Effector memory CD4-positive, alpha-beta T cell (primary cell): Measurements from ENCODE around the gene RTP2.

Experiments
- DNase-seq, 3 donors: peaks; one replicate each; pipeline ENCODE4 v3.0.0-alpha.2; 2020
- H3K27ac ChIP-seq: 2 replicates; pipeline ENCODE4 v1.7.0; 2013; ENCODE audit warnings: mild to moderate bottlenecking, low read length, moderate library complexity; ENCODE audit not compliant: insufficient read depth, poor library complexity, severe bottlenecking
- H3K27me3 ChIP-seq: replicated peaks from 2 replicates; pipeline ENCODE4 v1.7.0; 2013; ENCODE audit warnings: mild to moderate bottlenecking, low read length; ENCODE audit not compliant: insufficient read depth, control insufficient read depth, poor library complexity, severe bottlenecking
- H3K36me3 ChIP-seq: 2 replicates; pipeline ENCODE4 v1.7.0; 2013; ENCODE audit warnings: mild to moderate bottlenecking, low read length, moderate library complexity; ENCODE audit not compliant: control insufficient read depth, insufficient read depth
- H3K4me1 ChIP-seq: 2 replicates; pipeline ENCODE4 v1.7.0; 2013; ENCODE audit warnings: low read length, mild to moderate bottlenecking; ENCODE audit not compliant: control insufficient read depth, insufficient read depth, poor library complexity, severe bottlenecking
- H3K4me3 ChIP-seq: 2 replicates; pipeline ENCODE4 v1.7.0; 2013; ENCODE audit warnings: low read length, low read depth, mild to moderate bottlenecking; ENCODE audit not compliant: insufficient read depth, poor library complexity, severe bottlenecking
- H3K9me3 ChIP-seq: 2 replicates; pipeline ENCODE4 v1.7.0; 2013; ENCODE audit warnings: mild to moderate bottlenecking, low read length, moderate library complexity; ENCODE audit not compliant: control insufficient read depth

Gene RTP2

GRCh38 chr3:187678726-187679268, 23.6 kb downstream of the RTP2 start:
- H3K27me3 ChIP-seq: peaks cover under 1% of the 10 kb centered on the region
- H3K4me3 ChIP-seq: no peak overlapping the region
- H3K9me3 ChIP-seq: no peaks in the 10 kb centered on the region
- no peaks in the 10 kb centered on the region for H3K36me3 ChIP-seq
- H3K4me1 ChIP-seq: no peaks in the 10 kb centered on the region
- H3K27ac ChIP-seq: no peak overlapping the region
- DNase-seq: no peak

- Histone ChIP-seq H3K36me3 (no peaks in the 10 kb centered on the region), H3K9me3 (no peaks in the 10 kb centered on the region), H3K4me1 (no peaks in the 10 kb centered on the region), H3K27me3 (peaks cover 3% of the 10 kb centered on the region), H3K4me3 (no peak overlapping the region), H3K27ac (no peak overlapping the region)
- no peak for DNase-seq
These were observed 24.8 kb downstream of the RTP2 start for GRCh38 chr3:187677604-187678003.

- Histone ChIP-seq H3K27me3 (peaks cover 16% of the 10 kb centered on the region), H3K4me3 (no peak overlapping the region), H3K36me3 (no peaks in the 10 kb centered on the region), H3K4me1 (no peaks in the 10 kb centered on the region), H3K27ac (no peak overlapping the region), H3K9me3 (no peaks in the 10 kb centered on the region)
- DNase-seq: no peak
These were observed 29.3 kb downstream of the RTP2 start for GRCh38 chr3:187673012-187673411.

- Histone ChIP-seq H3K4me3 (no peak within 1 kb of the TSS), H3K27ac (no peak within 1 kb of the TSS), H3K36me3 (no peaks in the 10 kb centered on the region), H3K4me1 (no peaks in the 10 kb centered on the region), H3K27me3 (peaks cover 21% of the 10 kb centered on the region), H3K9me3 (no peaks in the 10 kb centered on the region)
- DNase-seq: no peak
These were observed 32.5 kb downstream of the RTP2 start, which contains the start of gene SST for GRCh38 chr3:187669675-187670504. Gene SST, minus strand, starts transcription at chr3:187670394. Its CDS starts 103 bp downstream, at chr3:187670291.

- Histone ChIP-seq H3K27me3 (peaks cover 18% of the 10 kb centered on the region), H3K36me3 (no peaks in the 10 kb centered on the region)
- DNase-seq: no peak
These were observed 34.8 kb downstream of the RTP2 start for GRCh38 chr3:187667526-187667925.

GRCh38 chr3:187665764-187666402, 36.5 kb downstream of the RTP2 start:
- Histone ChIP-seq H3K4me1 (no peaks in the 10 kb centered on the region), H3K36me3 (no peaks in the 10 kb centered on the region), H3K9me3 (no peaks in the 10 kb centered on the region), H3K27me3 (peaks cover 18% of the 10 kb centered on the region), H3K27ac (no peak overlapping the region), H3K4me3 (no peak overlapping the region)
- DNase-seq: no peak

More at GRCh38 chr3:187667526-187667925, 34.8 kb downstream of the RTP2 start:
- Histone ChIP-seq H3K27ac (no peak overlapping the region), H3K4me1 (no peaks in the 10 kb centered on the region), H3K4me3 (no peak overlapping the region), H3K9me3 (no peaks in the 10 kb centered on the region)

GRCh38 chr3:187665010-187665409, 37.3 kb downstream of the RTP2 start:
- Histone ChIP-seq H3K4me3 (no peak overlapping the region), H3K4me1 (no peaks in the 10 kb centered on the region), H3K27ac (no peak overlapping the region), H3K27me3 (peaks cover 9% of the 10 kb centered on the region), H3K9me3 (no peaks in the 10 kb centered on the region), H3K36me3 (no peaks in the 10 kb centered on the region)
- no peak for DNase-seq

GRCh38 chr3:187662848-187663409, 39.4 kb downstream of the RTP2 start:
- no peak overlapping the region for H3K4me3 ChIP-seq
- no peaks in the 10 kb centered on the region for H3K36me3 ChIP-seq
- H3K4me1 ChIP-seq: no peaks in the 10 kb centered on the region
- H3K27ac ChIP-seq: no peak overlapping the region
- no peak for DNase-seq
- H3K27me3 ChIP-seq: peaks cover 5% of the 10 kb centered on the region
- no peaks in the 10 kb centered on the region for H3K9me3 ChIP-seq

- H3K9me3 ChIP-seq: no peaks in the 10 kb centered on the region
- H3K27me3 ChIP-seq: peaks cover 1% of the 10 kb centered on the region
- no peaks in the 10 kb centered on the region for H3K36me3 ChIP-seq
- no peaks in the 10 kb centered on the region for H3K4me1 ChIP-seq
- DNase-seq: no peak
- no peak overlapping the region for H3K27ac ChIP-seq
- H3K4me3 ChIP-seq: no peak overlapping the region
These were observed 41.1 kb downstream of the RTP2 start for GRCh38 chr3:187661267-187661666.

- no peaks in the 10 kb centered on the region for H3K36me3 ChIP-seq
- no peak for DNase-seq
- H3K9me3 ChIP-seq: no peaks in the 10 kb centered on the region
- no peaks in the 10 kb centered on the region for H3K4me1 ChIP-seq
- H3K27me3 ChIP-seq: no peaks in the 10 kb centered on the region
- no peak overlapping the region for H3K4me3 ChIP-seq
- no peak overlapping the region for H3K27ac ChIP-seq
These were observed 51.1 kb downstream of the RTP2 start for GRCh38 chr3:187651282-187651681.
